NCI-H146 treated with DMSO at 0.1 percent for 48 hours (cell line): Measurements from ENCODE around the gene HSD17B8.
"Not testable (repeated sequence)": the region's sequence is repeated elsewhere in the genome, so short reads cannot be mapped to it uniquely, and the experiment has no call there.

Experiments
- DNase-seq: peaks from one replicate; lab custom pipeline; 2025; ENCODE audit not compliant: unreplicated experiment; lab: John Stamatoyannopoulos, UW

HSD17B8 gene

DNA sequence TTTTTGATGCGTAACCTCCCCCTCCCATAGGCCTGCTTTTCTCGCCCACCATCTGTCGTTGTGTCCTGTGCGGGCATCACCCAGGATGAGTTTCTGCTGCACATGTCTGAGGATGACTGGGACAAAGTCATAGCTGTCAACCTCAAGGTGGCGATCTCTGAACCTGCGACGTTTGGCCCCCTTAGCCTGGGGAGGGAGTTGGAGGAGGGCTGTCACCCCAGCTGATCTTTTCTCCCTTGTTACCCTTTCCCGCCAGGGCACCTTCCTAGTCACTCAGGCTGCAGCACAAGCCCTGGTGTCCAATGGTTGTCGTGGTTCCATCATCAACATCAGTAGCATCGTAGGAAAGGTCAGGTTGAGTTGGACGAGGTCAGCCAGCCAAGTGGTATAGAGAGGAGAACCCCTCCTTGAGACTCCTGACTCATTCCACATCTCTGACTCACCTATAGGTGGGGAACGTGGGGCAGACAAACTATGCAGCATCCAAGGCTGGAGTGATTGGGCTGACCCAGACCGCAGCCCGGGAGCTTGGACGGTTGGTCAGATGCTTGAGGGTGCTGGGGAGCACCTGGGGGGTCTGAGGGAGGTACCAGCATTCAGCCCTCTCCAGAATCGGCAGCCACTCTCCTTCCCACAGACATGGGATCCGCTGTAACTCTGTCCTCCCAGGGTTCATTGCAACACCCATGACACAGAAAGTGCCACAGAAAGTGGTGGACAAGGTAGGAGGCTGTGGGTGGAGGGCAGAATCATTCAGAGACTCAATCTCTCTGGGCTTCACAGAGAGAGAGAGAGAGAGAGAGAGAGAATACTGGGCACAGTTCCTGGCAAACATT, 954 bp downstream of the HSD17B8 start:
- DNase-seq = no peak

DNA sequence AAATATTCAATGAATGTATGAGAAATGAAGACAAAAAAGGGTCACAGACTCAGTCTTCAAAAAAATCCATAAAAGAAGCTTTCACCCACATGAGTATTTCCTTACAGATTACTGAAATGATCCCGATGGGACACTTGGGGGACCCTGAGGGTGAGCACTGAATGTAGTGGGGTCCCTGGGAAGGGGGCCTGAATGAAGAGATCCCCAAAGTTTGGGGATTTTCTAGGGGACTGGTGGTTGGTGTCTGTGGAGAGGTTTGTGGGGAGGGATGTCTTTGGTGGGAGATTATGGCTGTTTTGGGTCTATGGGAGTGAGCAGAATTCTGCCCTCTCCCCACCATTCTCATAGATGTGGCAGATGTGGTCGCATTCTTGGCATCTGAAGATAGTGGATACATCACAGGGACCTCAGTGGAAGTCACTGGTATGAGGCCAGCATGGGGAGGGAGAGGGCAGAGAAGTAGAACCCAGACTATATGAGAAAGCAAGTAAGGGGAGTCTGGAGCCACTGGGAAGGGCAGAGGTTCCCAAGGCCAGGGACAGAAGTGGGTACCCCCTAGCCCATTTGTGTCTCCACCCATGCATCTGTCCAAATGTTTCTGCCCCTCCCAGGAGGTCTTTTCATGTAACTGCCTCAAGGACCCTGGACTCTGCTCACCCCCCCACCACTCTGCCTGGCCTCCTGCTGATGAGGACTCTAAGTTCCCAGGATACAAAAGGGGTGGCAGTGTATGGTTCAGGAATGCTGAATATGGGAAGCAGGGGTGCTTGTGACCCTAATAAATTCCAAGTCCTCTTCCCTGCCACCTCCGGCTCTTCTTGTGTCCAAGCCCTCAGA, 1.8 kb downstream of the HSD17B8 start:
- no peak for DNase-seq

DNA sequence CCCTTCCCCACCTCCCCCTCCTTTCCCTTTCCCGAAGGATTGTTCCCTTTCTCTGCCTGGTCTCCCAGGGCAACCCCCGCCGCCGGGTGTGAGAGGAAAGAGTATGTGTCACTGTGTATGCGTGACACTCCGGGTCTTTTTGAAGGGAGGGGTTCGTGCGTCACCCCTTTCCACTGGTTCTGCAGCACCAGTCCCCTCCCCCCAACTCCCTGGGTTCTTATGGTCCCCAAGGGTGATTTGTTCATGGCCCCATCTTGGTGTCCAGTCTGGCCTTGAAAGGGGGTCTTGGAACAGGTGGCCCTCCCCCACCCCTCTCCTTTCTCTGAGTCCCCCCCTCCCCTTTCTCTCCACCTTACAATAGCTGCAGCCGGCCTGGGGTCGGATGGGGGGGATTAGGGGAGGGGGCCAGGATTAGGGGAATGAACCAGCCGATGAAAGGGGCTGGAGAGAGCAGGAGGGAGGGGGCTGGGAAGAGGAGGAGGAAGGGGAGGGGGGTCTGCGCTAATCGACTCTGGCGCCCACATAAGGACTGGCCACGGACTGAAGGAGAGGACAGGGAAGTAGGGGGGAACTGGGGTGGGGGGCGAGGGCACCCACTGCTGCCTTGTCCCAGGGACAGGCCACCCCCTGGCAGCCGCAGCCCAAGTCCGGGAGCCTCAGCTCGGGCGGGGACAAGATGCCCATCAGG, 2.6 kb downstream of the HSD17B8 start:
- DNase-seq = no peak

DNA sequence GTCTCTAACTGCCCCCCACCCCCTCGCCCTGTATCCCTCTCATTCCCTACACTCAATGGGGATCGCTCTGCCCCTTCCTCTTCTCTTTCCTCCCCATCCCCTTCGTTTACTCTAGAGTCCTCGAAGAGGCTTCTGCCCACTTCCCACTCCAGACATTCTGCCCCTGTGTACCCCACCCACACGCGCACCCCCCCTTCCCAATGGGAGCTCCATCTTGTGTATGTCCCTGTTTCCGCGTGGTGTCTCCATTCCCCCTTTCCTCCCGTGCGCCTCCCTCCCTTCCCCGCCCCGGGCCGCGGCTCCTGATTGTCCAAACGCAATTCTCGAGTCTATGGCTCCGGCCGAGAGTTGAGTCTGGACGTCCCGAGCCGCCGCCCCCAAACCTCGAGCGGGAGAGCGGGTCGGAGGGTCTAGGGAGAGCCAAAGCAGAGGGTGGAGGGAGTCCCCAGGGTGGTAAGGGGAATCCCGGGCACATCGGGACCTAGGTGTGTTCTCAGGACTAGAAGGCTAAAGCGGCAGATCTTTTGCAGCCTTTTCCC, 3.2 kb downstream of the HSD17B8 start:
- DNase-seq = no peak

DNA sequence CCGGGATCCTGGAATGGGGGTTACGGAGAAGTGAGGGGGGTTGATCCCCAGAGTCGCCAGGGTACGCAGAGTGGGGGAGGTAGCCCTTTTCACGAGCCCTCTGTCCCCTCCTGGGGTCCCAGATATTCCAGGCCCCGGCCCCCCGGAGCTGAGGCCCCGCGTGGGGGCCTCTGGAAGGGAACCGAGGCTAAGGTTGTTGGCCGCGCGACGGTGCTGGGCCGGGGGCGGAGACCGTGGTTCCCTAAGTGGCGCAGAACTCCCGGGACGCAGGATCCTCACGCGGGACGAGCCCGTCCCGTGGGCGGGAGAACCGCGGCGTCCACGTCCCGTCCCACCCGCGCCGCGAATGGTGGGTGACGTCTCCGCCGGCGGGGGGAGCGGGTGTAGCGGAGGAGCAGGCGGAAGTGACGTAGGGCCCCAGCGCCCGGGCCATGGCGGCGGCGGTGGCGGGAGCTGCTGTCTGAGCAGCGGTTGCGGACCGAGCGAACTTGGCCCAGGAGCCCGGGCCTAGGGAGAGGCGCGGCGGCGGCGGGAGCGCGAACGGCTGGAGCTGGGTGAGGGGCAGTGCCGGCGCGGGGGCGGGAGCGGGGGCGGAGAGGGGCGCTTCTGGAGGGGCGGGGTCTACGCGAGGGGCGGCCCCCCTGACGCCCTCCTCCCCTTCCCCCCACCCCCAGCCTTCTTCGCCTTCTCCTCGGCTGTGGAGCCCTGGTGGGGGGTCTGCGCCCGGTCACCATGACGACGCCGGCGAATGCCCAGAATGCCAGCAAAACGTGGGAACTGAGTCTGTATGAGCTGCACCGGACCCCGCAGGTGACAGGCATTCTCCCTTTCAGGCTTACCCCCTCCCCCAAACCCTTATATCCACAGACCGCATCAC, 3.9 kb downstream of the HSD17B8 start, which contains the start of gene RING1:
TSS of gene RING1 (plus strand) at position 410 of the 877 bp plus-strand sequence. CDS start at position 733, 323 bp downstream.
- DNase-seq = peak; percentile 48

DNA sequence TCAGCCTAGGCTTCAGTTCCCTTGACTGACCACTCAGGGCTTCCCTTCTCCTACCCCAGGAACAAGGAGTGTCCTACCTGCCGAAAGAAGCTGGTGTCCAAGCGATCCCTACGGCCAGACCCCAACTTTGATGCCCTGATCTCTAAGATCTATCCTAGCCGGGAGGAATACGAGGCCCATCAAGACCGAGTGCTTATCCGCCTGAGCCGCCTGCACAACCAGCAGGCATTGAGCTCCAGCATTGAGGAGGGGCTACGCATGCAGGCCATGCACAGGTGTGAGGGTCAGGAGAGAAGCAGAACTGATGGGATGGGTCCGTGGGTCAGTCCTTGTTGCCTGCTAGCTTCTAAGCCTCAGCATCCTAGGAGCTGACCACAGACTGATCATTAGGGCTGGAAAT, 5.4 kb downstream of the HSD17B8 start:
- no peak for DNase-seq

DNA sequence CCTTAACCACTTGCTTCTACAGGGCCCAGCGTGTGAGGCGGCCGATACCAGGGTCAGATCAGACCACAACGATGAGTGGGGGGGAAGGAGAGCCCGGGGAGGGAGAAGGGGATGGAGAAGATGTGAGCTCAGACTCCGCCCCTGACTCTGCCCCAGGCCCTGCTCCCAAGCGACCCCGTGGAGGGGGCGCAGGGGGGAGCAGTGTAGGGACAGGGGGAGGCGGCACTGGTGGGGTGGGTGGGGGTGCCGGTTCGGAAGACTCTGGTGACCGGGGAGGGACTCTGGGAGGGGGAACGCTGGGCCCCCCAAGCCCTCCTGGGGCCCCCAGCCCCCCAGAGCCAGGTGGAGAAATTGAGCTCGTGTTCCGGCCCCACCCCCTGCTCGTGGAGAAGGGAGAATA, 6.7 kb downstream of the HSD17B8 start:
- DNase-seq = no peak

DNA sequence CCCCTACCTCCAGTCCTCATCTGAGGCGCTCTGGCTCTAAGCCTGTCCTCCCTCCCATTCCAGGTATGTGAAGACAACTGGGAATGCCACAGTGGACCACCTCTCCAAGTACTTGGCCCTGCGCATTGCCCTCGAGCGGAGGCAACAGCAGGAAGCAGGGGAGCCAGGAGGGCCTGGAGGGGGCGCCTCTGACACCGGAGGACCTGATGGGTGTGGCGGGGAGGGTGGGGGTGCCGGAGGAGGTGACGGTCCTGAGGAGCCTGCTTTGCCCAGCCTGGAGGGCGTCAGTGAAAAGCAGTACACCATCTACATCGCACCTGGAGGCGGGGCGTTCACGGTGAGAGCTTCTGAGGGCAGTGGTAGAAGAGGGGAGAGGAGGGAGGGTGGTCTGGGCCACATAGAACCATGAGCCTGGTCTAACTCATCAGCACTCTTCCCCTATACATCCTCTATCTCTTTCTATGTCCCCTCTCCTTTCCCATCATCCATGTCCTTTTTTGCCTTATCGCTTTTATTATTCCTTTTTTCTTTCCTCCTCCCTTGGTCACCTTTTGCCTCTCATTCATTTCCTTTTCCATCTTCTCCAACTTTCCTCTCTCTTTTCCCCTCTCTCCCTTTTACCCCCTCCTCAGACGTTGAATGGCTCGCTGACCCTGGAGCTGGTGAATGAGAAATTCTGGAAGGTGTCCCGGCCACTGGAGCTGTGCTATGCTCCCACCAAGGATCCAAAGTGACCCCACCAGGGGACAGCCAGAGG, 7.4 kb downstream of the HSD17B8 start:
- no peak for DNase-seq

DNA sequence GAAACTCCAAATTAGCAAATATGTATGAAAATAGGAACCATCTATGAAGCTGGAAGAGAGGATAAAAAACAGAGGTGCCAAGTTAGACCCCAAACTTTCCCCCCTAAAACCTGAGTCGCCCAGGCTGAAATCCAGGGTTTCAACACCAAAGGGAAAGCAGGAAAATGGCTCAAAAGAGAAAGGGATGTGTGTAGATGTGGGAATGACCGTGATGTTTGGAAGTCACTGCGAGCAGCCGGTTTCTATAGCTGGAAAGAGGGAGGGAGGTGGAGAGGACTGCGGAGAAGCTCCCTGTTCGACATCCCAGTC, 8.4 kb downstream of the HSD17B8 start:
- no peak for DNase-seq

DNA sequence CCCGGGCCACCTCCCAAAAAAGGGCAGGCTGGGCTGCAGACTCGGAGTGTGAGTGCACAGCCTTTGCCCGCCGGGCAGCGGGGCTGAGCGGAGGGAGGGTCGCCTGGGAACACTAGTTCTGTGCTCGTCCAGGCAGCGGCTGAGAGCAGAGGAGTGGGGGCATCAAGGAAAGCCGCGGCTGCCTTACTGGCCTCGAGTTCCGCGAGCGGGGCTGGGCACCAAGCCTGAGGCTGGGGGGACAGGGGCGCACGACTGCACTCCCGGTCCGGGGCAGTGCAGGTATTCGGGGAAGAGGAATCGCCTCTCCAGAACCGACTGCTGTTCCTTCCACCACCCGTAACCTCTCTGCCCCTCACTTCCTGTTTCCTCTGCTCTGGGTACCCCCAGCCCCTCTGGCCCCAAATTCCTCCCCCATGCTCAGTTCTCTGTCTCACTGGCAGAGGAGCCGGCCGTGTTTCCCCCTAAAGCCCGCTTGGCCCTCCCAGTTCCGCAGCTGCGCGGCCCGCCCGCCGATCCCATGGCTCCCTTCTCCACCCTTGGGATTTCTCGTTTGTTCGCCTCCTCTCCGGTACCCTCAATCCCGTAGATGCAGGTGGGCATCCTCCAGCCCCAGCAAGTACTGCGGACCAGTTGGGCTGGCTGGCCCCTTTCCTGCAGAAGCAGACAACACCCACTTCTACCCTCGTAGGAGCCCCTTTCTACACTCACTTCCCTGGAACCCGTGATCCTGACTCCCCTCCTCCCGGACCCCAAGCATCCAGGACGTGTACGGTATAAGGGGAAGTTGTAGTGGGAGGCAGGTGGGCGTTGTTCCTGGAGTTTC, 8.9 kb downstream of the HSD17B8 start:
- no peak for DNase-seq

DNA sequence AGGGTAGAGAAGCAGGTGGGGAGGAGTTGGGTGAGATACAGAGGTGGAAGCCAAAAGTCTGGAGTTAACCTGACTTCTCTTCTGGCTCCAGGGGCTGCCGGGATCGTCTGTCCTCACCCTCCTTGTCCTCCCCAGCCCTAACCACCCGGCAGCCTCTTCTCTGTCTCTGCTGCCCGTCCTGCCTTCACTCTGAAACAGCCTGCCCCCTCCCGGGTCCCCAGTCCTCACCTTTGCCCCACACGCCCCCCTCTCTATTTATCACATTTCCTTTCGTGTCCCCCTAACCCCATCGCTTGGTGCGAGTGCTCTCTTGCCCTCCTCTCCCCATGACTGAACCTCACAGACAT, 9.5 kb downstream of the HSD17B8 start:
- DNase-seq = no peak

DNA sequence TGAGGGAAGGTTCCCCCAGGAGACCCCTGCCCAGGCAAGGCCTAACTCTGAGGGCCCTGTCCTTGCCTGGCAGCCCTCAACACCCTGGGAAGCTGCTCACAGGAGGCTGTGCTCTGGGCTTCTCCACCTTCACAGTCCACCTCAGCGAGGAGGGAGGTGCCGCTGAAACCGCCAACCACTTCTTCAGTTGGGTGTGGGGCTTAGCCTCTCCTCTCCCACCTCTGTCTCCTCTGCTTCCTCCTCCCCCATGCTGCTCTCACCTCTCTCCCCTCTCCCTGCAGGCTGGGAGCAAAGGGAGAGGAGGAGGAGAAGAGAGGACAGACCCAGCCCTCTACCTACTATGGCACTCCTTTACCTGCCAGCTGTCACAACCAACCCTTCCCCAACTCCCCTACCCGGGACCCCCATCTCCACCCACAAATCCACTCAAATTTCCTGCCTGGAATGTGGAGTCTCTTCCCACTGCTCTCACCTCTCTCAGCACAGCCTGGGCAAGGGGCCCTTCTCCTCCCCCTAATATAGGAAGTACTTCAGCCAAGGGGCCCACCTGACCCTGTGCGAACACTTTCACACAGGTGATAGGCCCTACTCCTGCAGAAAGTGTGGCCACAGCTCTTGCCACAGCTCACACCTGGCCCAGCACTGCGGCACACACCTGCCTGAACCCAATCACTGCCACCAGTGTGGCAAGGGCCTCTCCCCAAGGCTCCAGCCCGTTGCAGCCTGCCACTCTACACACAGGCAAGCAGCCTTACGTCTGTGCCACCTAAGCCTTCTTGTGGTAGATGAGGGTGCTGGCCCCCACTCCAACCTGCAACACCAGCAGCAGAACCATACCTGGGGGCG, 11.0 kb downstream of the HSD17B8 start:
- DNase-seq = no peak

DNA sequence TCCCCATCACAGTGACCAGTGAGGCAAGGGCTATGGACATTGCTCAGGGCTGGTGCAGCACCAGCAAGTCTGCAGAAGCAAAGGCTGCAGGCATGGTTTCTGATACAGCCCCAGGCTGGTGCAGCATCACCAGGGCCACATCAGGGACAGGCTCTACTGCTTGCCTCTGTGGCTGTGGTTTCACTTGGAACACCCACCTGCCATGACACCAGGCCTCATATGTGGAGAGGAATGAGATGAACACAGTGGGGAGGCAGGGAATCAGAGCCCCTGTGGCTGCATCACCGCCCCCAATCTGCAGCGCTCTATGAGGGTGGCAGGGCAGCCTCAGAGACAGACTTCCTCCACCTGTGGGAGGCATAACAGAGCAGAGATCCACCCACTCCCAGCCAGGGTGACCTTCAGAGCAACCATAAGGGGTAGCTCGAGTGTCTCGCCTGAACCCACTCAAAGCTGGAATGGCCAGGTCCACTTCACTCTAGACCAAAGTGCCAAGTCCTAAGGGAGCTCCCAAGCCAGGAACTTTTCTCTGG, 11.7 kb downstream of the HSD17B8 start:
- no peak for DNase-seq

DNA sequence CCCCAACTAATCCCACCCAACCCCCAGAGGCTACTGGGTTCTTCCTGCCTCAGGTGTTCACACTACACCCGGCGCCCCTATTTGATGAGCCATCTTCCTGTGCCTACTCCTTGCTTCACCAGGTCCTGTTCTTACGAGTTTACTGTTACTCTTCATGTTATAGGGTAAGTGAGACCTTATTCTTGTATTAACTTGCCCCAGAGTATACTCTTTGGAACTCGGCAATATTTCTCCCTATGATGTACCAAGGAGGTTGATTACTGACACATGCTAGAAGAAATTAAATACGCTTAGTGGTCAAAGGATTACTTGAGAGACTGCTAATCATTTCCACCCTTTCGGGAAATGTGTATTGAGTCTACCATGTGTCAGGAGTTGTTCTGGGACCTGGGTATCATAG, 12.8 kb downstream of the HSD17B8 start:
- DNase-seq = no peak

DNA sequence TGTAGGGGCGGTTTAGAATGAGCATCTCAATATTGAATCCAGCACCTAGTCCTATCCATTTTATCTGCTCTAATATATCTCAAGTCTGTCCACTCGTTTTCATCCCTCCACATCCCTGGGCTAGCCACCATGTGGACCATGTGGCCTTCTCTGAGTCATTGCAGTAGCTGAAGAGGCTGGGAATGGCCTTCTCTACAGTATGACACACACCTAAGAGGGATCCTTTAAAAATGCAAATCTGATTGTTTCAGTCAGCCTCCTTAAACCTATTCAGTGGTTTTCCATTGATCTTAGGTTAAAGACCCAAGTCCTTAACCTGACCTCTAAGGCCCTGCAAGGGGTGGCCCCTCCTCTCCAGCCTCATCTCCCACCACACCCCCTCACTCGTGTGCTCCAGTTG, 13.2 kb downstream of the HSD17B8 start:
- no peak for DNase-seq

DNA sequence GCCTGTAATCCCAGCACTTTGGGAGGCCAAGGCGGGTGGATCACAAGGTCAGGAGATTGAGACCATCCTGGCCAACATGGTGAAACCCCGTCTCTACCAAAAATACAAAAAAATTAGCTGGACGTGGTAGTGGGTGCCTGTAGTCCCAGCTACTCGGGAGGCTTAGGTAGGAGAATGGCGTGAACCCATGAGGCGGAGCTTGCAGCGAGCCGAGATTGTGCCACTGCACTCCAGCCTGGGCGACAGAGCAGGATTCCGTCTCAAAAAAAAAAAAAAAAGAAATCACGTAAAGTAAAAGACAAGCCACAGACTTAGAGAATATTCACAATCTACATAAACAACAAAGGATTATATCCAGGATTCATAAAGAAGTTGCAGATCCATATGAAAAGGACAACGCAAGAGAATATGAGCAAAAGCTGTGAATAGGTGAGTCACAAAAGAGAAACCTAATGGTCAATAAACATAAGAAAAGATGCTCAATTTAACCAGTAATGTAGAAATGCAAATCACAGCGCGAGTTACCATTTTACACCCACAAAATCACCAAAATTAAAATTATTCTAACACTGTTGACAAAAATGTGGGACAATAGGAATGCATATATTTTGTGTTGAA, 22.2 kb downstream of the HSD17B8 start:
- not testable (repeated sequence) for DNase-seq

DNA sequence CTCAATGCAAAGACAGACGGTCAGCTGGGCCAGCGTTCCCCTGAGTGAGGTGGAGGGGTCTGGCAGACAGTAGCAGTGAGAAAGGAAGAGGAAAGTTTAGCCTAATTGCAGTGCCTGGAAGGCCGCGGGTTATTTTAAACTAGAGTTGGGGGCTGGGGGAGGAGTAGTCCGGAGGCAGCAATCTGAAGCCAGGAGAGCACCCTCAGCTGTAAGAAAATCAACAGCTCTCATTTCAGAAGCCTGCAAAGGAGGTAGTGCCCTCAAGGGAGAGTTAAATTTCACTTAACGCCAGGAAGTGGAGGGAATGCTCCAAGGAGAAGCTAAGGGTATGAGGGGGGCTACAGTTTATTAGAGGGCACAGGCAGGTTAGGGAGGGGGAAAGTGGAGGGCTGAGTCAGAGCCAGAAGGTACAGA, 30.8 kb downstream of the HSD17B8 start:
- DNase-seq = no peak
